Stomach smooth muscle (tissue), 2 donors: ENCODE results near the gene EEF2.
A peak's percentile ranks its signal among the peaks of the same experiment; 100 is the strongest.
"Not testable (repeated sequence)": the region's sequence is repeated elsewhere in the genome, so short reads cannot be mapped to it uniquely, and the experiment has no call there.

Experiments used
- H3K27ac ChIP-seq: one replicate; pipeline ENCODE4 v1.7.0; 2013; ENCODE audit warnings: mild to moderate bottlenecking, low read length, inconsistent platforms
- H3K27me3 ChIP-seq, 2 donors: one replicate each; pipeline ENCODE4 v1.7.0; 2013; ENCODE audit warnings: low read length in 2 of 2; ENCODE audit not compliant: insufficient read depth in 2 of 2, control insufficient read depth in 1 of 2
- H3K36me3 ChIP-seq, 2 donors: one replicate each; pipeline ENCODE4 v1.7.0; 2013; ENCODE audit warnings: low read length in 2 of 2; ENCODE audit not compliant: control insufficient read depth in 2 of 2, insufficient read depth in 2 of 2
- H3K4me1 ChIP-seq: one replicate; pipeline ENCODE4 v1.7.0; 2013; ENCODE audit warnings: low read length; ENCODE audit not compliant: control insufficient read depth, insufficient read depth
- H3K4me3 ChIP-seq, 2 donors: one replicate each; pipeline ENCODE4 v1.7.0; 2013; ENCODE audit warnings: low read length in 2 of 2
- H3K9ac ChIP-seq, 2 donors: one replicate each; pipeline ENCODE4 v1.7.0; 2013; ENCODE audit warnings: low read length in 2 of 2, mild to moderate bottlenecking in 1 of 2
- H3K9me3 ChIP-seq, 2 donors: one replicate each; pipeline ENCODE4 v1.7.0; 2013; ENCODE audit warnings: low read length in 2 of 2; ENCODE audit not compliant: control insufficient read depth in 2 of 2
- donor health status: healthy.
- donor health status: Pancreatic carcinoma.

The EEF2 gene

GRCh38 chr19:4007021-4007835 lies 22.0 kb upstream of the EEF2 start, which contains the start of gene PIAS4:
PIAS4 (plus strand) TSS chr19:4007736; CDS start chr19:4007761, 25 bp downstream.
- H3K4me3 ChIP-seq = peak within 1 kb of the TSS; percentile 90 to 91
- peak within 1 kb of the TSS; percentile 71 to 91 for H3K9ac ChIP-seq
- H3K4me1 ChIP-seq = peaks cover 46% of the 10 kb centered on the region
- H3K27ac ChIP-seq = peak within 1 kb of the TSS; percentile 82
- H3K27me3 ChIP-seq = no peaks in the 10 kb centered on the region
- H3K36me3 ChIP-seq = peaks cover 0 to 2% of the 10 kb centered on the region in 2 donors
- no peaks in the 10 kb centered on the region for H3K9me3 ChIP-seq

GRCh38 chr19:4005436-4005835 lies 20.2 kb upstream of the EEF2 start:
- not testable (repeated sequence) for H3K9ac ChIP-seq, H3K36me3 ChIP-seq, H3K9me3 ChIP-seq, H3K27me3 ChIP-seq, H3K27ac ChIP-seq, H3K4me3 ChIP-seq
- peaks cover 30% of the 10 kb centered on the region for H3K4me1 ChIP-seq

GRCh38 chr19:4000798-4001197 lies 15.5 kb upstream of the EEF2 start:
- not testable (repeated sequence) for H3K9me3 ChIP-seq, H3K27me3 ChIP-seq, H3K9ac ChIP-seq, H3K4me3 ChIP-seq, H3K36me3 ChIP-seq, H3K27ac ChIP-seq, H3K4me1 ChIP-seq

GRCh38 chr19:3998667-3999412 lies 13.6 kb upstream of the EEF2 start:
- H3K4me1 ChIP-seq, H3K9me3 ChIP-seq, H3K9ac ChIP-seq, H3K27me3 ChIP-seq, H3K36me3 ChIP-seq, H3K27ac ChIP-seq, H3K4me3 ChIP-seq: not testable (repeated sequence)

GRCh38 chr19:3995607-3996006 lies 10.3 kb upstream of the EEF2 start:
- Histone ChIP-seq H3K9me3 (no peaks in the 10 kb centered on the region), H3K9ac (no peak overlapping the region), H3K4me1 (no peaks in the 10 kb centered on the region), H3K36me3 (no peaks in the 10 kb centered on the region), H3K27ac (no peak overlapping the region), H3K4me3 (no peak overlapping the region), H3K27me3 (no peaks in the 10 kb centered on the region)

GRCh38 chr19:3990815-3991117 lies 5.5 kb upstream of the EEF2 start:
- Histone ChIP-seq H3K36me3 (no peaks in the 10 kb centered on the region), H3K27ac (no peak overlapping the region), H3K9ac (no peak overlapping the region), H3K4me1 (peaks cover 16% of the 10 kb centered on the region), H3K4me3 (no peak overlapping the region), H3K9me3 (no peaks in the 10 kb centered on the region), H3K27me3 (no peaks in the 10 kb centered on the region)

GRCh38 chr19:3987619-3988371 lies 2.5 kb upstream of the EEF2 start:
- H3K9ac ChIP-seq = no peak overlapping the region
- H3K4me1 ChIP-seq = peaks cover 34% of the 10 kb centered on the region
- H3K27me3 ChIP-seq = no peaks in the 10 kb centered on the region
- H3K9me3 ChIP-seq = no peaks in the 10 kb centered on the region
- H3K4me3 ChIP-seq = peak overlapping the region; percentile 42 to 55
- H3K36me3 ChIP-seq = peaks cover 10 to 15% of the 10 kb centered on the region in 2 donors
- H3K27ac ChIP-seq = no peak overlapping the region

- Histone ChIP-seq H3K27me3 (no peaks in the 10 kb centered on the region), H3K4me3 (peak overlapping the region; percentile 83 to 95), H3K36me3 (peaks cover 23 to 28% of the 10 kb centered on the region in 2 donors), H3K9me3 (no peaks in the 10 kb centered on the region), H3K9ac (peak overlapping the region in 1 of 2 donors; percentile 60), H3K4me1 (peaks cover 45% of the 10 kb centered on the region), H3K27ac (peak overlapping the region; percentile 94)
These were observed 1.2 kb upstream of the EEF2 start for GRCh38 chr19:3986260-3987041.

GRCh38 chr19:3985643-3986259 lies 488 bp upstream of the EEF2 start:
- H3K27ac ChIP-seq = peak overlapping the region; percentile 94
- H3K4me1 ChIP-seq = peaks cover 46% of the 10 kb centered on the region
- peak overlapping the region; percentile 39 to 60 for H3K9ac ChIP-seq

GRCh38 chr19:3984584-3984907 lies 717 bp downstream of the EEF2 start:
- Histone ChIP-seq H3K4me3 (peak overlapping the region; percentile 83 to 95), H3K27me3 (no peaks in the 10 kb centered on the region), H3K4me1 (peaks cover 47% of the 10 kb centered on the region), H3K27ac (peak overlapping the region; percentile 94), H3K9ac (peak overlapping the region; percentile 93 to 96), H3K36me3 (peaks cover 41 to 47% of the 10 kb centered on the region in 2 donors), H3K9me3 (no peaks in the 10 kb centered on the region)

More at GRCh38 chr19:3985643-3986259, 488 bp upstream of the EEF2 start:
- Histone ChIP-seq H3K4me3 (peak overlapping the region; percentile 83 to 95), H3K27me3 (no peaks in the 10 kb centered on the region), H3K9me3 (no peaks in the 10 kb centered on the region), H3K36me3 (peaks cover 30 to 35% of the 10 kb centered on the region in 2 donors)
